ENCODE results near the gene MLPH.

MLPH gene

DNA sequence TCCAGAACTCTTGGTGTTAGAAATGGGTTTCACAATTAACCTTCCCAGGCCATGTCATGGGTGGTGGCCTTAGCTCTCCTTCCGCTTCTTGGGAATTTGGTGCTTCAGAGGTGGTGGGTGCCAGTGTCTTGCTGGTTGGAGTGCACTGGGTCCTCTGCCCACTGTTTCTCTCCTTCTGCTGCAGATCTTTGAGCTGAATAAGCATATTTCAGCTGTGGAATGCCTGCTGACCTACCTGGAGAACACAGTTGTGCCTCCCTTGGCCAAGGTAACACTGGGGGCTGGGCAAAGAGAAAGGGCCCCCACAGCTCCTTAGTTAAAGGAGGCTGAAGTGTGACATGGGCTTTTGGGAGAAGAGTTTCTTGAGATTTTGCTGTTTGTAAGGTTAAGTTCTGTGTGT lies 47.3 kb downstream of the MLPH start:
- H3K4me3 ChIP-seq (ENCODE audit: low read depth, low read length) = no peak overlapping the region
- DNase-seq (ENCODE audit: low read depth) = no peak
- TF ChIP-seq, protein P1, sequence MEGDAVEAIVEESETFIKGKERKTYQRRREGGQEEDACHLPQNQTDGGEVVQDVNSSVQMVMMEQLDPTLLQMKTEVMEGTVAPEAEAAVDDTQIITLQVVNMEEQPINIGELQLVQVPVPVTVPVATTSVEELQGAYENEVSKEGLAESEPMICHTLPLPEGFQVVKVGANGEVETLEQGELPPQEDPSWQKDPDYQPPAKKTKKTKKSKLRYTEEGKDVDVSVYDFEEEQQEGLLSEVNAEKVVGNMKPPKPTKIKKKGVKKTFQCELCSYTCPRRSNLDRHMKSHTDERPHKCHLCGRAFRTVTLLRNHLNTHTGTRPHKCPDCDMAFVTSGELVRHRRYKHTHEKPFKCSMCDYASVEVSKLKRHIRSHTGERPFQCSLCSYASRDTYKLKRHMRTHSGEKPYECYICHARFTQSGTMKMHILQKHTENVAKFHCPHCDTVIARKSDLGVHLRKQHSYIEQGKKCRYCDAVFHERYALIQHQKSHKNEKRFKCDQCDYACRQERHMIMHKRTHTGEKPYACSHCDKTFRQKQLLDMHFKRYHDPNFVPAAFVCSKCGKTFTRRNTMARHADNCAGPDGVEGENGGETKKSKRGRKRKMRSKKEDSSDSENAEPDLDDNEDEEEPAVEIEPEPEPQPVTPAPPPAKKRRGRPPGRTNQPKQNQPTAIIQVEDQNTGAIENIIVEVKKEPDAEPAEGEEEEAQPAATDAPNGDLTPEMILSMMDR (IDR thresholded peaks at IDR 0.05; ENCODE audit: low read depth, low read length) = no peak
- TF ChIP-seq, protein P2, sequence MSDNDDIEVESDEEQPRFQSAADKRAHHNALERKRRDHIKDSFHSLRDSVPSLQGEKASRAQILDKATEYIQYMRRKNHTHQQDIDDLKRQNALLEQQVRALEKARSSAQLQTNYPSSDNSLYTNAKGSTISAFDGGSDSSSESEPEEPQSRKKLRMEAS (IDR thresholded peaks at IDR 0.05; ENCODE audit: low read depth, low read length) = no peak
- TF ChIP-seq MYC (IDR thresholded peaks at IDR 0.05; ENCODE audit: low read depth, low read length) = no peak
- no peak for TF ChIP-seq POLR2A (IDR thresholded peaks at IDR 0.05; ENCODE audit: extremely low read depth, insufficient read length)

DNA sequence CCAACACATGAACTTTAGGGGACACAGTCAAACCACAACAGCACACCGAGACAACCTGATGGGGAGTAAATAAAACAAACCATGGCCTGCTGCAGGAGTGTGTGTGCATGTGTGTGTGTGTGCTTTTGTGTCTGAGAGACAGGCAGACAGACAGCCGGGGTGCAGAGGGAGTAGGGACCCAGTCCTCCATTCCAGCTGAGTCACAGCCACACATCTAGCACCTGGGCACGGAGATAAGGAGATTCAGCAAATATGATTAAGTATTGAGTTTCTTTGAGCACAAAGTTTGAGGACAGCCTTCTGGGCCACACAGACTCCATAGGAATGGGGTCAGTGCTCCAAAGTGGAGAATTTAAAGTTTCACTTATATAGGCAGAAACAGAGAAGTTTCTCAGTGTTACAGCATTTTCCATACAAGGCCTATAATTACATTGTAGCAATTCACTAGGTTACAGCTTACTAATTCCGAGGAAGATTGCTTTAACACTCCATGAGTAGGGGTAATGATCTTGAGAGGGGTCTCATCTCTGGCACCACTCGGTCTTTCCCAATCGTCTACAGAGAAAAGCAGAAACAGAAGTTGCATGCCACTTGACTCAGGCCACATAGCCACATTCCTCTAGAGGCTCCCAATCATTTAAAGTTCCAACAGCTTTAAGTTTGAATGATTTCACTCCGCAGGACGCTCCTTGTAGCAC lies 48.5 kb downstream of the MLPH start:
- H3K4me3 ChIP-seq (ENCODE audit: low read depth, low read length) = no peak overlapping the region
- DNase-seq (ENCODE audit: low read depth) = peak; percentile 71
- TF ChIP-seq MYC (IDR thresholded peaks at IDR 0.05; ENCODE audit: low read depth, low read length) (no peak), POLR2A (IDR thresholded peaks at IDR 0.05; ENCODE audit: extremely low read depth, insufficient read length) (no peak)
- TF ChIP-seq, protein P2 (IDR thresholded peaks at IDR 0.05; ENCODE audit: low read depth, low read length) = no peak

DNA sequence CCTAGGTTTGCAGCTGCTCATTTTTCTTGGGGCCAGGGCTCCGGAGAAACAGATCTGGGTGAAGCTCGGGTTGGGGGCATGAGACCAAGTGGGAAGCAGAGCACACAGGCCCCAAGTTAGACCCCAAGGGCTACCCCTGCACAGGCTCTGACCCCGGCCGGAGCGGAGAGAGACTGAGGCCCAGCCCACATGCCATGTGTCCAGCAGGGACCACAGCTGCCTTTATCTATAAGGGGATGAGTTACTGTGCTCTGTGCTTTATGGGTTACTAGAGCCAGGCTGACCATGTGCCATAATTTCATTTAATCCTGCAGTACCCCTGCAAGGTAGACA lies 49.0 kb downstream of the MLPH start:
- no peak overlapping the region for H3K4me3 ChIP-seq (ENCODE audit: low read depth, low read length)
- no peak for TF ChIP-seq MYC (IDR thresholded peaks at IDR 0.05; ENCODE audit: low read depth, low read length)
- TF ChIP-seq, protein P1 (IDR thresholded peaks at IDR 0.05; ENCODE audit: low read depth, low read length) = no peak
- TF ChIP-seq, protein P2 (IDR thresholded peaks at IDR 0.05; ENCODE audit: low read depth, low read length) = no peak
- no peak for TF ChIP-seq POLR2A (IDR thresholded peaks at IDR 0.05; ENCODE audit: extremely low read depth, insufficient read length)
- no peak for DNase-seq (ENCODE audit: low read depth)

DNA sequence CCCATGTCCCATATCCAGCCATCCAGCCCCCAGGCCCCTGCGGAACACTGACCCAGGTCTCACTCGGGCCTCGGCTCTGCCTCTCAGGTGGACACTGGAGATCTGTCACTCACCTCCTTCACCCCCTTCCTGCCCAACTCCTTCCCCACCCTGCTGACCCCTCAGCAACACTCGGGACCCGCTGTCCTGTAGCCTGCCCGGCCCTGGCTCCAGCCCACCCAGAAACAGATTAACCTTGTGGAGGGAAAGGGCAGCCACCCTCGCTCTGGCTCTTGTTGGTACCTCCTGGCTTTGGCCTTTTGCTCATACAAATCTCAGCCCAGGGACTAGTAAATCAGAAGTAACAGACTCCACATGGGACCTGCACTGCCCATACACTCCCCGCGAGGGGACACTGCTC lies 49.6 kb downstream of the MLPH start:
- no peak for DNase-seq (ENCODE audit: low read depth)
- TF ChIP-seq, protein P2 (IDR thresholded peaks at IDR 0.05; ENCODE audit: low read depth, low read length) = no peak
- no peak for TF ChIP-seq POLR2A (IDR thresholded peaks at IDR 0.05; ENCODE audit: extremely low read depth, insufficient read length)
- no peak for TF ChIP-seq MYC (IDR thresholded peaks at IDR 0.05; ENCODE audit: low read depth, low read length)
- TF ChIP-seq, protein P1 (IDR thresholded peaks at IDR 0.05; ENCODE audit: low read depth, low read length) = no peak
- no peak overlapping the region for H3K4me3 ChIP-seq (ENCODE audit: low read depth, low read length)

- H3K4me3 ChIP-seq (ENCODE audit: low read depth, low read length) = no peak overlapping the region
- TF ChIP-seq MYC (IDR thresholded peaks at IDR 0.05; ENCODE audit: low read depth, low read length) = no peak
- TF ChIP-seq POLR2A (IDR thresholded peaks at IDR 0.05; ENCODE audit: extremely low read depth, insufficient read length) = no peak
- TF ChIP-seq, protein P1 (IDR thresholded peaks at IDR 0.05; ENCODE audit: low read depth, low read length) = no peak
- TF ChIP-seq, protein P2 (IDR thresholded peaks at IDR 0.05; ENCODE audit: low read depth, low read length) = no peak
- no peak for DNase-seq (ENCODE audit: low read depth)
Measured at GRCh38 chr2:237538001-237538720, 51.1 kb downstream of the MLPH start.

- TF ChIP-seq POLR2A (IDR thresholded peaks at IDR 0.05; ENCODE audit: extremely low read depth, insufficient read length) = no peak
- no peak for TF ChIP-seq MYC (IDR thresholded peaks at IDR 0.05; ENCODE audit: low read depth, low read length)
- TF ChIP-seq, protein P2 (IDR thresholded peaks at IDR 0.05; ENCODE audit: low read depth, low read length) = no peak
- TF ChIP-seq, protein P1 (IDR thresholded peaks at IDR 0.05; ENCODE audit: low read depth, low read length) = no peak
- no peak for DNase-seq (ENCODE audit: low read depth)
- no peak overlapping the region for H3K4me3 ChIP-seq (ENCODE audit: low read depth, low read length)
Measured at GRCh38 chr2:237538901-237539300, 51.9 kb downstream of the MLPH start.

Measured in NB4 (cell line).